Osteocyte (in vitro differentiated cells): ENCODE data around the gene HMCN2. TPM values are rescaled to one million over a fixed set of nuclear protein-coding genes. Genes with fewer than 3 reads are reported as not detected.

ENCODE experiments used
- DNase-seq: peaks from one replicate; pipeline ENCODE4 v3.0.0; 2021; ENCODE audit warnings: mixed read lengths; ENCODE audit not compliant: unreplicated experiment; ENCODE audit errors: extremely low spot score
- H3K27ac Mint-ChIP-seq: one replicate; pipeline ENCODE4 v1.8.0; 2021; ENCODE audit warnings: mild to moderate bottlenecking, mixed read lengths; ENCODE audit not compliant: unreplicated experiment
- H3K27me3 Mint-ChIP-seq: one replicate; pipeline ENCODE4 v1.8.0; 2021; ENCODE audit warnings: mixed read lengths; ENCODE audit not compliant: unreplicated experiment
- H3K36me3 Mint-ChIP-seq: one replicate; pipeline ENCODE4 v1.8.0; 2021; ENCODE audit warnings: mixed read lengths; ENCODE audit not compliant: unreplicated experiment
- H3K4me1 Mint-ChIP-seq: one replicate; pipeline ENCODE4 v1.8.0; 2021; ENCODE audit warnings: mixed read lengths; ENCODE audit not compliant: unreplicated experiment
- H3K4me3 Mint-ChIP-seq: one replicate; pipeline ENCODE4 v1.8.0; 2021; ENCODE audit warnings: mild to moderate bottlenecking, moderate library complexity, mixed read lengths; ENCODE audit not compliant: unreplicated experiment
- H3K9me3 Mint-ChIP-seq: one replicate; pipeline ENCODE4 v1.8.0; 2021; ENCODE audit warnings: mixed read lengths; ENCODE audit not compliant: unreplicated experiment
- total RNA-seq: library from RNA; stranded (reverse); gene quantifications from 2 replicates; pipeline ENCODE4 v1.2.1, GENCODE V29; 2021
- TF ChIP-seq, protein P1 (sequence below): fragments of 200-600 bp; sonication (generic); IDR thresholded peaks from 2 replicates; pipeline ENCODE4 v1.5.0; 2021; ENCODE audit warnings: antibody characterized with exemption, mild to moderate bottlenecking, moderate library complexity

HMCN2 gene
- total RNA-seq, 1 donor from 2014 or later: 0.05 TPM

GRCh38 chr9:130354806-130355205 lies 89.2 kb downstream of the HMCN2 start:
- Mint-ChIP-seq H3K36me3 (no peaks in the 10 kb centered on the region), H3K4me3 (no peak overlapping the region), H3K27me3 (peaks cover 15% of the 10 kb centered on the region), H3K9me3 (no peaks in the 10 kb centered on the region), H3K4me1 (no peaks in the 10 kb centered on the region), H3K27ac (no peak overlapping the region)
- DNase-seq: no peak
- TF ChIP-seq, protein P1, sequence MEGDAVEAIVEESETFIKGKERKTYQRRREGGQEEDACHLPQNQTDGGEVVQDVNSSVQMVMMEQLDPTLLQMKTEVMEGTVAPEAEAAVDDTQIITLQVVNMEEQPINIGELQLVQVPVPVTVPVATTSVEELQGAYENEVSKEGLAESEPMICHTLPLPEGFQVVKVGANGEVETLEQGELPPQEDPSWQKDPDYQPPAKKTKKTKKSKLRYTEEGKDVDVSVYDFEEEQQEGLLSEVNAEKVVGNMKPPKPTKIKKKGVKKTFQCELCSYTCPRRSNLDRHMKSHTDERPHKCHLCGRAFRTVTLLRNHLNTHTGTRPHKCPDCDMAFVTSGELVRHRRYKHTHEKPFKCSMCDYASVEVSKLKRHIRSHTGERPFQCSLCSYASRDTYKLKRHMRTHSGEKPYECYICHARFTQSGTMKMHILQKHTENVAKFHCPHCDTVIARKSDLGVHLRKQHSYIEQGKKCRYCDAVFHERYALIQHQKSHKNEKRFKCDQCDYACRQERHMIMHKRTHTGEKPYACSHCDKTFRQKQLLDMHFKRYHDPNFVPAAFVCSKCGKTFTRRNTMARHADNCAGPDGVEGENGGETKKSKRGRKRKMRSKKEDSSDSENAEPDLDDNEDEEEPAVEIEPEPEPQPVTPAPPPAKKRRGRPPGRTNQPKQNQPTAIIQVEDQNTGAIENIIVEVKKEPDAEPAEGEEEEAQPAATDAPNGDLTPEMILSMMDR: no peak

DNA sequence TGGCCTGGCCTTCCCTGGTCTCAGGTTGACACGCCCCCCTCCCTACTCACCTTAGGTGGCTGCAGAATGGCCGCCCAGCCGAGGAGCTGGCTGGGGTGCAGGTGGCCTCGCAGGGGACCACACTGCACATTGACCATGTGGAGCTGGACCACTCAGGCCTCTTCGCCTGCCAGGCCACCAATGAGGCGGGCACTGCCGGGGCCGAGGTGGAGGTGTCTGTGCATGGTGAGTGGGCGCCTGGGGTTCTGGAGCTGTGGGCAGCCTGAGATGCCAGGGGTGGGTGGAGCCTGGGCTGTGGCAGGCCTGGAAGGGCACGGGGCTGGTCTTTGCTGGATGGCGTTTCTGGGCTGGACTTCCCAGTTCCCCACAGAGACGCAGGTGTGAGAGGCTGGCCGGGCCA lies 90.5 kb downstream of the HMCN2 start:
- TF ChIP-seq, protein P1: no peak
- no peaks in the 10 kb centered on the region for H3K36me3 Mint-ChIP-seq
- H3K4me1 Mint-ChIP-seq: no peaks in the 10 kb centered on the region
- DNase-seq: no peak
- H3K9me3 Mint-ChIP-seq: no peaks in the 10 kb centered on the region
- H3K27me3 Mint-ChIP-seq: peaks cover 22% of the 10 kb centered on the region
- H3K4me3 Mint-ChIP-seq: no peak overlapping the region
- H3K27ac Mint-ChIP-seq: no peak overlapping the region

GRCh38 chr9:130356877-130357584 lies 91.5 kb downstream of the HMCN2 start:
- DNase-seq: no peak

DNA sequence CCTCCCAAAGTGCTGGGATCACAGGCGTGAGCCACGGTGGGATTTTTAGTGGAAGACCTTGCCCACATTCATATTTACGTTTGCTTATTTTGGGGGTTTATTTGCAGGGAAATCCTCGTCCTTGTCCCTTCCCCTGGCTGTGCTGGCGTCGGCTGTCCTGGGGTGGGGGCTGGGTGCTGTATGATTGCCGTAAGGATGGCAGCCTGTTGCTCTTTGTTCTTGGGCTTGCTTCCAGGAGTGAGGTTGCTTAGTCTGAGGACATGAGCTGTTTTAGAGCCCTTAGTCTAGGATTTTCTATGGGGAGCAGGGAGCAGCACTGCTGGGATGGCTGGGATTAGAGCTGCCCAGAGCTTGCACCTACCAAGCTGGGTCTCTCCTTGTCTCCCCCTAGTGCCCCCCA lies 93.4 kb downstream of the HMCN2 start:
- Mint-ChIP-seq H3K9me3 (no peaks in the 10 kb centered on the region), H3K4me1 (peaks cover 3% of the 10 kb centered on the region), H3K27me3 (peaks cover 21% of the 10 kb centered on the region), H3K4me3 (no peak overlapping the region), H3K27ac (no peak overlapping the region), H3K36me3 (no peaks in the 10 kb centered on the region)
- TF ChIP-seq, protein P1: no peak
- DNase-seq: no peak

More at GRCh38 chr9:130356877-130357584, 91.5 kb downstream of the HMCN2 start:
- H3K9me3 Mint-ChIP-seq: no peaks in the 10 kb centered on the region
- peaks cover 25% of the 10 kb centered on the region for H3K27me3 Mint-ChIP-seq
- H3K4me1 Mint-ChIP-seq: no peaks in the 10 kb centered on the region
- H3K36me3 Mint-ChIP-seq: no peaks in the 10 kb centered on the region
- H3K4me3 Mint-ChIP-seq: no peak overlapping the region
- H3K27ac Mint-ChIP-seq: no peak overlapping the region
- TF ChIP-seq, protein P1: no peak

DNA sequence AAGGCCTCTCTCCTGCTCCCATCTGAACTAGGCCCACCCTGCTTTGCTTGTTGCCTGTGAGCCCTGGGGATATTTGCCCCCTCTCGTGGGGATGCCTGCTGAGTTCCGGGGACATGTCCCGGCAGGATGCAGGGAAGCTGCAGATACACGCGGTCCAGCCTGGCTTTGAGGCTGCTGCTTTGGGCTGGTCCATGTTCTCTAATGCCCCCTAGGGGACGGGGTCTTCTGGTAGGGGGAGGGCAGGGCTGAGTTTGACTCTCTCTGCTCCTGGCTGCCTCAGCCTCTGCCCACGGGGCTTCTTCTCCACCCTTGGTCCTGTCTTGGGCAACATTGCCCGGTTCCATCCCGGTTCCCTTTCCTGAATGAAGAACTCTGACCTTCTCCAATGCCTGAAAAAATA lies 94.3 kb downstream of the HMCN2 start:
- DNase-seq: no peak
- Mint-ChIP-seq H3K36me3 (no peaks in the 10 kb centered on the region), H3K4me3 (no peak overlapping the region), H3K9me3 (no peaks in the 10 kb centered on the region), H3K4me1 (peaks cover 6% of the 10 kb centered on the region), H3K27me3 (peaks cover 21% of the 10 kb centered on the region), H3K27ac (no peak overlapping the region)
- TF ChIP-seq, protein P1: no peak
